COR-L47 (cell line): Measurements from ENCODE around the gene ZFP57.
A peak's percentile ranks its signal among the peaks of the same experiment; 100 is the strongest.

Experiments
- DNase-seq: peaks from one replicate; lab custom pipeline; 2025; lab: John Stamatoyannopoulos, UW

Gene ZFP57

DNA sequence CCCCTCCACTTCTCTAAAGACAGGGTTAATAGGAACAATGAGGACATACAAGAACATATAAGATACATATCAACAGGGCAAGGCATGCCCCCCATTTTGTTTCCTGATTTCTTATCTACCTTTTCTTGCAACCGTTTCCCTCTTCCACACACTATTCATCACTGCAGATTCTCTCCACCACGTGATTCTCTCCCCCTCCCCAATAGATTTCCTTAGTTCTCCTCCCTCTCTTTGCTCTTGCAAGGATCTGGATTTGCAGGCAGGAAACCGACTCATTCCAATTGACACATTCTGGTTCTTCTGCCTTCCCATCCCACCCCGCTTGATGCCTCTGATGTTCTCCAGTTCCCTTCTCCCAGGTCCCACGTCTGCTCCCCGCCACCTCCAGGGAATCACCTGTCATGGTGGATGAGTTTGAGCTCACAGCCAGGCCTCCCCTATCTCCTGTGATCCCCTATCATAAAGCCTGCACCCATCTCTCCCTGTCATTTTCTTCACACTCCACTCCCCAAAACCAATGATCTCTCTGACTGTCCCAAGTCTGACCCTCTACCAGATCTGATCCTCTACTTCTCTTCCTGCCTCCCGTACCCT lies 55.5 kb downstream of the ZFP57 start:
- DNase-seq = no peak

DNA sequence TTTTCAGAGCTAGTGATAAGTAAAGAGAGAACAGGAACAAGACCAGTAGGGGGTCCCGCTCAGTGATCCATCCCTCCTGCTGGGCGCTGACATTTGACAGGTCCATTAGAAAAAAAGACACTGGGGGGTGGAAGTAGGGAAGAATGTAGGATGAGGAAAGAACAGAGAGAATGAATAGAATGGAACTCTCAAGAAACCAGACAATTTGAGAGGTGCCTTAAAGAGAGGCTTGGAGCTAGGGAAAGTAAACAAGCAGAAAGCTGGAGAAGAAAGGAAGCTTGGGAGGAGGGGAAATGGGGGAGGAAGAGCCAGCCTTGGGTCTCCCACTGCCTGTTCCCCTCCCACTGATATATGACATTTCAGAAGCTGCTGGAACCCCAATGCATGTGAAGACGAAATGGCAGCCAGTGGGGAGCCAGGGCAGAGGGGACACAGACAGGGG lies 56.4 kb downstream of the ZFP57 start:
- DNase-seq = peak; percentile 44
